ENCODE measurements around the gene ZFP36L1. TPM values are rescaled to one million over a fixed set of nuclear protein-coding genes. Genes with fewer than 3 reads are reported as not detected.

The ZFP36L1 gene
- total RNA-seq, 1 experiment from 2014 or later: 426 TPM

DNA sequence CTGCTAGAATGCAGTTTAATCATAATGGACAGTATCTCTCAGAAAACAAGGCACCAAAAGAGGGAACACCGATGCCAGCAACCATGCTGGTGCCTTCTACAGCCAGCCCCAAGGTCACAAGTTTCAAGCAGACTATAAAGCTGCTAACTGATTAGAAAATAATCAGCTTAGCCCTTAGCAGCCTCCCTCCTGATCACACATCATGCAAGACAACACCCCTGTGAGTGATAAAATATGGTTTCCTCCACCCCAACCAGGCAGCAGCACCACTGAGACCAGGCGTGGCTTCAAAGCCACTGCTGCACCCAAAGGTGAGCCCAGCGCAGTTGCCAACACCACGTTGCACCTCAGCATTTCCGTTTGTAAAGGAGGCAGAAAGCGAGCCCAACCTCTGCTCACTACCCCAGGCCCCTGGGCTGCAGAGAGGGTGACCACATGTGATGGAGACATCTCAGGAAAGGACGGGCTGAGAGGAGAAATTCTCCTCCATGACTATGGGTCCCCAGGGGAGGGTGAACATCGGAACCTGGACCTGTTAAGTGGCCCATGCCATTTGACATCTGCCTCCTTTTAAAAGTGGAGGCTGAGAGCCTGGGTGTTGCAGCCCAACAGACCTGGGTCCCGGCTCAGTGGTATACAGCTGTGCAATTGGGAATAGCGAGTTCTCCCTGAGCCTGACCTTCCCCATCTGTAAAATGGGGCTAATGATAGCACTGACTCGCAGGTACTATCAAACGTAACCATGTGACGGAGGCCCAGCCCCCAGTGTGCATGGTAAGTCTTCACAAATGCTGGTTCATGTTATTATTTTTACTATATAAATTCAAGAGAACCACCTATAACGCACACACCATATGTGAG, 11.5 kb downstream of the ZFP36L1 start:
- CTCF ChIA-PET: interaction anchor here (0.5 to 1.7 kb wide), 6 partner anchors 35 to 629 kb away, joined by 3 to 4 read pairs (median 4); no protein-coding TSS in a partner anchor
- TF ChIP-seq, protein P1, sequence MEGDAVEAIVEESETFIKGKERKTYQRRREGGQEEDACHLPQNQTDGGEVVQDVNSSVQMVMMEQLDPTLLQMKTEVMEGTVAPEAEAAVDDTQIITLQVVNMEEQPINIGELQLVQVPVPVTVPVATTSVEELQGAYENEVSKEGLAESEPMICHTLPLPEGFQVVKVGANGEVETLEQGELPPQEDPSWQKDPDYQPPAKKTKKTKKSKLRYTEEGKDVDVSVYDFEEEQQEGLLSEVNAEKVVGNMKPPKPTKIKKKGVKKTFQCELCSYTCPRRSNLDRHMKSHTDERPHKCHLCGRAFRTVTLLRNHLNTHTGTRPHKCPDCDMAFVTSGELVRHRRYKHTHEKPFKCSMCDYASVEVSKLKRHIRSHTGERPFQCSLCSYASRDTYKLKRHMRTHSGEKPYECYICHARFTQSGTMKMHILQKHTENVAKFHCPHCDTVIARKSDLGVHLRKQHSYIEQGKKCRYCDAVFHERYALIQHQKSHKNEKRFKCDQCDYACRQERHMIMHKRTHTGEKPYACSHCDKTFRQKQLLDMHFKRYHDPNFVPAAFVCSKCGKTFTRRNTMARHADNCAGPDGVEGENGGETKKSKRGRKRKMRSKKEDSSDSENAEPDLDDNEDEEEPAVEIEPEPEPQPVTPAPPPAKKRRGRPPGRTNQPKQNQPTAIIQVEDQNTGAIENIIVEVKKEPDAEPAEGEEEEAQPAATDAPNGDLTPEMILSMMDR (IDR thresholded peaks at IDR 0.05; ENCODE audit: unreplicated experiment): no peak
- no TSS peak for BruUV-seq (replicated peaks)
- H3K4me1 Mint-ChIP-seq (ENCODE audit: insufficient read depth, unreplicated experiment): peaks cover 46% of the 10 kb centered on the region
- peaks cover 23% of the 10 kb centered on the region for H3K36me3 Mint-ChIP-seq (ENCODE audit: insufficient read depth, unreplicated experiment)
- no peaks in the 10 kb centered on the region for H3K27me3 Mint-ChIP-seq (ENCODE audit: insufficient read depth, unreplicated experiment)
- H3K9me3 Mint-ChIP-seq (ENCODE audit: unreplicated experiment): no peaks in the 10 kb centered on the region
- intact Hi-C loops (cut with micrococcal nuclease): no loop called here
- POLR2A ChIA-PET: interaction anchor here (0.6 to 3.4 kb wide), 7 partner anchors 9 to 235 kb away, joined by 3 to 21 read pairs (median 3); partner anchors contain the start of gene ZFP36L1
- no peak for DNase-seq (ENCODE audit: unreplicated experiment)
- H3K27ac Mint-ChIP-seq (ENCODE audit: low read depth, unreplicated experiment): no peak overlapping the region
- H3K4me3 Mint-ChIP-seq (ENCODE audit: unreplicated experiment): no peak overlapping the region

DNA sequence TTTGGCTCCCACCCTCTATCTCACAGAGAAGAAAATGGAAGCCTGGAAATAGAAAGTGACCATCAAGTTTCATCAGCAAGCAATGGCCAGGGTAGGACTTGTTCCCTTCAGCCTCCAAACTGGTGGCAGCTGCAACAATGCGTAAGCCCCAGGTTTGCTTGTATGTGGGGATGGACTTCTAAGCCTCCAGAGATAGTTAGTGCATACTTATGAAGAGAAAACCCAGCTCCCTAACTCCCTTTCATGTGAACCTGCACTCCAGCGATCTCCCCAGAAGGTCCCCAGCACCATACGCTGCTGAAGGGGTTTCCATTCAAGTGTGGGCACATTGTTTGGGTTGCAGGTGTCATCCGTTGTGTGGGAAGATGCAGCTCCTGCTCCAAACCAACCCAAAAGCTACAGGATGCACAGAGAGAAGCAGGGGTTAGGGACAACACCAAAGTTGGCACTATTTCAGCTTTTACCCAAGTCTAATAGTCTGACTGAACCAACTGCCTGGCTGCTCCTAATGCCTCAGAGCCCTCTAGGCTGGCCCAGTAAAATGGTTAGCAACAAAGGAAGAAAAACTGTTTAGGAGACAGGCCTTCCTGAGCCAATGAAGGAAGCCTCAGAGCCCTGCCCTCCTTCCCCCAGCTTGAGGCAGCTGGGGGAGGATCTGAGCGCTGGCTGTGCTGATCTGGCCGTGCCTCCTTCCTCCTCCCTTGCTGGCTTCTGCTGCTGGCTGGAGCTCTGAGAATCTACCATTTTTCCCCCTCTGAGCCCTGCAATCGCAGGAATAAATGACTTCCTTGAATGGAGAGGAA, 12.3 kb downstream of the ZFP36L1 start:
- Mint-ChIP-seq H3K4me3 (ENCODE audit: unreplicated experiment) (no peak overlapping the region), H3K27ac (ENCODE audit: low read depth, unreplicated experiment) (peak overlapping the region; percentile 53), H3K36me3 (ENCODE audit: insufficient read depth, unreplicated experiment) (peaks cover 15% of the 10 kb centered on the region), H3K9me3 (ENCODE audit: unreplicated experiment) (peaks cover 5% of the 10 kb centered on the region), H3K27me3 (ENCODE audit: insufficient read depth, unreplicated experiment) (no peaks in the 10 kb centered on the region), H3K4me1 (ENCODE audit: insufficient read depth, unreplicated experiment) (peaks cover 38% of the 10 kb centered on the region)
- ChIA-PET POLR2A (interaction anchor here (0.7 to 3.4 kb wide), 7 partner anchors 12 to 530 kb away, joined by 3 to 21 read pairs (median 4); partner anchors contain the start of gene ZFP36L1), CTCF (interaction anchor here (0.6 to 1.7 kb wide), 10 partner anchors 8 to 848 kb away, joined by 3 to 4 read pairs (median 4); no protein-coding TSS in a partner anchor)
- TF ChIP-seq, protein P1 (IDR thresholded peaks at IDR 0.05; ENCODE audit: unreplicated experiment): no peak
- intact Hi-C loops (cut with micrococcal nuclease): no loop called here
- no peak for DNase-seq (ENCODE audit: unreplicated experiment)
- no TSS peak for BruUV-seq (replicated peaks)

DNA sequence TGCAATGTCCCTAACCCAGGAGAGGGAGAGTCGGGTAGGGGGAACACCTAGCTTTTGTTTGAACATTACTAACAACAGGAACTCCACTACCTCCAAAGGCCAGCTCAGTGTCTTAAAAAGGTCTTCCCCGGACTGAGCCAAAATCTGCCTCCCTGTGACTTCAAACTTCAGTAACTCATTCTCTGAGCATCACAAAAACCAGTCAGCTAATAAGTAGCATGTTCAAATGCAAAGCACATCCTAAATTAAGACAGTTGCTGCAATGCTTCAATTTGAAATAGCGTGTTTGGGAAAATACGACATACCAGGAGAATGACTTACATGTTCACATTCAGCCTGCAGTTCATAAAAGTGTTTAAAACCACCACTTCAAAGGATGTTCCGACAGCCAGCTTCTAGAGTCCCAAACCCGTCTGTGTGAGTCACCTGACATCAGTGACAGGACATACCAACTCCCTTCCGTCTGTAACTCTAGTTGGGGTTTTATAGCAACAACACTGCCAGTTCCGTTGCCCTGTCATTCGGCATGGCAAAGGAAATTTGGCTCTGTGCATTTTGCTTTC, 13.0 kb downstream of the ZFP36L1 start:
- intact Hi-C loops (cut with micrococcal nuclease): no loop called here
- CTCF ChIA-PET: interaction anchor here (0.9 to 1.7 kb wide), 7 partner anchors 8 to 847 kb away, joined by 3 to 4 read pairs (median 4); no protein-coding TSS in a partner anchor

More for the DNA sequence above, 13.0 kb downstream of the ZFP36L1 start:
- BruUV-seq (replicated peaks): no TSS peak
- peaks cover 33% of the 10 kb centered on the region for H3K4me1 Mint-ChIP-seq (ENCODE audit: insufficient read depth, unreplicated experiment)
- H3K4me3 Mint-ChIP-seq (ENCODE audit: unreplicated experiment): no peak overlapping the region
- H3K27me3 Mint-ChIP-seq (ENCODE audit: insufficient read depth, unreplicated experiment): no peaks in the 10 kb centered on the region
- H3K9me3 Mint-ChIP-seq (ENCODE audit: unreplicated experiment): peaks cover 7% of the 10 kb centered on the region
- POLR2A ChIA-PET: interaction anchor here (0.7 to 3.4 kb wide), 9 partner anchors 8 to 233 kb away, joined by 4 to 21 read pairs (median 6); partner anchors contain the start of gene ZFP36L1
- DNase-seq (ENCODE audit: unreplicated experiment): peak; percentile 72
- peaks cover 7% of the 10 kb centered on the region for H3K36me3 Mint-ChIP-seq (ENCODE audit: insufficient read depth, unreplicated experiment)
- TF ChIP-seq, protein P1 (IDR thresholded peaks at IDR 0.05; ENCODE audit: unreplicated experiment): no peak
- H3K27ac Mint-ChIP-seq (ENCODE audit: low read depth, unreplicated experiment): peak overlapping the region; percentile 53

All from MCF 10A (cell line).